ENCODE data around the gene SAMSN1.

Gene SAMSN1

DNA sequence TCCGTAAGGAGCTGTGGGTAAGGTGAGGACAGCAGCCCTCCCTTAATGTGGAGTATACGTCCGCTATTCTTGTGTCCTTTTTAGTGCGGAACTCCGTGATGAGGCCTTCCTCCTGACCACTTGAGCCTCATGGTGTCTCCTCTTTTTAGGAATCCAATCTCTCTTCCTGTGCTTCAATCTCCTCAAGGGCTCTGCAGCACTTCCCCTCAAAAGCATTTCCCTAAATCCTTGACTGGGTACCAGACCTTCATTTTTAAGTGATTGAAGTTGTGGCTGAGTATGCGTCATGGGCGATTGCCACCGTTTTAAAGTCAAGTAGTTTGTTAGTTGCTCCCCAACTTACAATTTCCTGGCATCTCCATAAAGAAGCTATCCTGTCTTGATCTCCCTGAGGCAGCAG lies 62.8 kb downstream of the SAMSN1 start:
- no peak for DNase-seq

DNA sequence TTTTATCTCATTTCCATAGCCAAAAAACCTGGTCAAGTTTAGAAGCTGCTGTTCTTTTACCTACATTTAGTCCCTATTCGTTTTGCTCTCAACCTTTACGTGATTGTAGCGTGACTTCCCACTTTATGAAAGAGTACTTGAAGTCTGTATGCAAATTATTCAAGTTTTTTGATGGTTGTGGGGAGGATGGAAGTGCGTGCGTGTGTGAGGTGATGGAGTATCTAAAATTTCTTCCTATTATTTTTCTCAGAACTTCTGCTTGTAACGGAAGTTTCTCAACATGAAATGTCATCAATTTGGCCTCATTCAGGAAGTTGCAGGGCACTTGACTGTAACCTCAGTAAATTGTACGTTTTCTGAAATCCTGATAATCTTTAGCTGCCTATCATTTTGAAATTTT lies 64.0 kb downstream of the SAMSN1 start:
- peak; percentile 38 for DNase-seq

DNA sequence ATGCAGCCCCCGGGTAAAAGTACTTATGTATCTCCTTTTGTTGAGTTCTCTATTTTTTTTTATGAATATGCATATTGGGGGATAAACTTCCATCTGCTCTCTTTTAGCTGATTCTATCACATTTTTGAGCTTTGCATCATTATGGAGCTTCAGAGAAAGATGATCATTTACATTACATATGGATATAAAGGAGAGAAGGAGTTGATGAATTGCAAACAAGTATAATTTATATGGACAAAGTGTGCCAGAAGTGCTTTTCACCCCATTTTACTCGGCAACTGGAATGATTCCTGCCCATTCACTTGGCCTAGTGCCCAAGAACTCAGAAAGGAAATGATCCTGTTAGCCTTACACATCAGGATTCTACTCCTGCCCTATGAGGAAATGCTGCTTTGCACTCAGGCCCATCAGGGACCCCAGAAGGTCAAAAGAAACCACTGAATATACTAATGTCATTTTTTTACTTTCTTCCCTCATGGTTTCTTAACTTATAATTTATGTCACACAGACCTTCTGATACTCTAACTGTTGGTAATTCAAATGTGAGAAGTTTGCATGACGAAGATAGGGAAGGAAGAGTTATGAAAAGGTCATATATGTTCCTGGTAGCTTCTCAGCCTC lies 65.6 kb downstream of the SAMSN1 start:
- no peak for DNase-seq

DNA sequence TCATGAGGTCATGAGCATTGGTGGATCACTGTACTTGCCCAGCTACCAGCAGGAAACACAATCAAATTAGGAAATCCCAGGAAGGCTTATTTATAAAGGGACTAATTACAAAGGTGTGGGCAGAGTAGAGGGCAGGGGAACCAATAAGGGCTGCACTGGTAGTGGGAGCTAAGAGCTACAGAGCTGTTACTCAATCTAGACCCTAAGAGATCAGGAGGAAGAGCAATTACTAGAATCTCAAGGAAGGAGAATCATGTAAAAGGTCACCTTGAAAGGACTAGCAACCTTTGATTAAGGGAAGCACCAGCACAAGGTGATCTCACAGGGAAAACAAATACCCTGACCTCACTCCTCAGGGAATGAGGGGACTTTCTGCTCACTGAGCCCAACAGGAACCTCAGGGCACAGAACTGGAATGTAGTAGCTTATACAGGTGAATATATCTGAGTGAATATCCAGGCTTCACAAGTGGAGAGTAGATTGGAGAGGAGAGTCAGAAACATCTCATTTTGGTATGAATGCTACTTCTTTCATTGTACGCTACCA lies 66.8 kb downstream of the SAMSN1 start:
- DNase-seq: no peak

DNA sequence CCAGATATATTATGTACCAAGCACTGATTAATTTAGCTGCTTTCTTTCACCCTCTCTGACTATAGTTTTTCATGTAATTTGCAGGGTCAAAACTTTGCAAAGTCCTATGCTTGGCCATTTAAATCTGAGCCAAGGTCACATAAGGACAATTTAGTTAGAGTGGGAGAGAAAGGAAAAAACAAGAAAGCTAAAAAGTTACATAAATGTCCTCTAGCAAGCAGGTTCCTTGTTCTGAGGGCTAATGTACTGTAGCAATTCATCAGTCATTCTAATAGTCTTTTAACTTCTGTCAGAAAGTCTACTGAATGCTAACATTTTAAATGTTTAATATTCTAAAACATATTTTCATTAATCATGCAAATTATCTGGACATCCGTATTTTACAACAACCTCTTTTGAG lies 68.3 kb downstream of the SAMSN1 start:
- no peak for DNase-seq

DNA sequence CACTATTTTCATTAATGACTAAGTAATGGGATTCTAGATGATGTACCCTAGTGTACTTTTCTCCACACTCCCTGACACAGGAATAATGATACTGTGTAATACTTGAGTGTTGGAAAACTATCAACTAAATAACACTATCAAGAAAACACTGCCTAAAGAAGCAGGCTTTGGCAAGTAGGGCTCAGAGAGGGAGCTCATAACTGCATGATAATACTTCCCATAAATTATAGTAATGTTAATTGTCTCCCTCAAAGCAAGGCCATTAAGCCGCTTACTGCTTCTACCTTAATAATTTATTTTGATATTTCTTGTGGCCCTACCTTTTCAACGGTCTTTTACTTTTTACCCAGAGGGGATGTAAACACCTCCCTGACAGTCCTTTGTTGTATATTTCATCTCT lies 69.0 kb downstream of the SAMSN1 start:
- DNase-seq: no peak

DNA sequence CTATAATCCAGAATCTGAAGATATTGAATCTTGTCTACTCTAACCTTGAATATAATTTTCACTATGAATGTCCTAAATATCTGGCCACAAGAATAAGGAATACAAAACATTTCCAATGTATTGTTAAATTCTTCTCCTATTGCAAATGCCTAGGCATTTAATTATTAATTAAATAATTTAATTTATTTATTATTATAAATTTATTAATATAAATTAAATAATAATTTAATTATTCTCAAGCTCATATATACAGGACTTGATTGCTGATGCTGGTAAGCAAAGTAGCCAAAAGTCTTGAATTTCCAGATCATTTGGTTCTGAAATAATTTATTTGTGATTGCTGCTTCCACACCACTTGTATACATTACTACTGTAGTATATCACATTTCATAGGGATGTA lies 71.1 kb downstream of the SAMSN1 start:
- DNase-seq: no peak

DNA sequence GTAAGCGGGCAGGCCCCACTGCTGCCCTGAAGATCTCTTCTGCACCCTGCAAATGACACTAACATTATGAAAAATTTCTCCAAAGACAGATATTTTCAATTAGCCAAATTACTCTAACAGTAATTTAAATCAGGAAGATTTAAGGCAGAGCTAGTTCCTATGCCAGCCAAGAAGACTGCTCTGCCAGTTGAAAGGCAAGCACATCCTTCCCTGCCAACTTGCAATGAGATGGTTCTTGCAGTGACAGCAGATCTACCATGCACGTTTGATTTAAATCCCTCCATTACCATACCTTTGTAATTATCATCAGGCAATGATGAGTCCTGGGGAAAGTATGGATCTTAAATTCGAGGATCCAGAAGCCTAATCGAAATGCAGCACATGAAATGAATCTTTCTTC lies 76.5 kb downstream of the SAMSN1 start:
- no peak for DNase-seq

DNA sequence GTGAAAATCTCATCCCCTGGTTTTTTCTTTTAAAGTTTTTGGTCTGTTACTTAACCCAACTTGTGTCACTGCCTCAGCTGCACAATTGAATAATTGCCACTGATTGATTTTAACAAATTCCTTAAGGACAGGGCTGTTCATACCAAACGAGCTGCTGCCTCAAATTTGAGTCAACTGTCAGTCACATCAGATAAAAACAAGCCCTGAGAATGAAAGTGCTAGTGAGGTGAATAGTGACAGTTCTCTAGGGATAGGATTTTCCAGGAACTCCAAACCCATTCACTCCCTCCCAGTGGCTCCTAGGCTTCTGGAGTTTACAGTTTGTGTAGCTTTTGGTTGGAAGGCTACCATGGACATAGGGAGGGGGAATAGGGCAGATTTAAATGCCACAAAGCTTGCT lies 79.4 kb downstream of the SAMSN1 start:
- no peak for DNase-seq

DNA sequence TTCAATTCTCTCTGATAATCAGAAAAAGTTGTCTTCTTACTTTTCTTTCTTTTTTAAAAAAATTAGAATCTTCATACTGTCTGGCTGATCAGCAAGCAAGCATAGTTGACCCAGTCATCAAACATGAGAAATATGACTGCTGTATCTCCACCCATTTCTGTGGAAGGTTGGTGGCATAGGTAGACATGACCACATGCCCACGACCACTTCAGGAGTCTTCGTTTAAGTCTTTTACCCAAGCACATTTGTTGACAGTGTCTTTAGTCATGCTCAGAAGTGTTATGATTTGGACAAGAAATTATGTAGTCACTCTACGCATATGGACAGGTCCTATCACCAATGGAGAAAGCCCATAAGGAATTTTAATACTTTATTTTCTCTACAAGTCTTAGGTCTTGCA lies 88.4 kb downstream of the SAMSN1 start:
- no peak for DNase-seq

DNA sequence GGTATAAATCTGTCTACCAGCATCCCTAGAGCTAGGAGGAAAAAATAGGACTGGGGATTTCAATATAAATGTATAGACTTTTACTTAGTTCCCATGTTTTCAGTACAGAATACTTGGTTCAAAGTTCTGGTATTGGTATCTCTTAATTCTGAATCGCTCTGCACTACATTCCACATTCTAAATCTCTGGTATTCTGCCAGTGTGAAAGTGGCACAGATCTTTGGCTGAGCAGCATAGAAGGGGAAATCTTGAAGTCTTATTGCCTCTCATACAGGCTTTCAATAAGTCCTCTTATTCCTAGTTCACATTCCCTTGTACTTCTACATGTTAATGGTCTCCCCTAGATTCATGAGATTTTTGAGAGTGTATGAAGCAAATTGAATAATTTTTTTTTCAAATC lies 89.2 kb downstream of the SAMSN1 start:
- DNase-seq: no peak

DNA sequence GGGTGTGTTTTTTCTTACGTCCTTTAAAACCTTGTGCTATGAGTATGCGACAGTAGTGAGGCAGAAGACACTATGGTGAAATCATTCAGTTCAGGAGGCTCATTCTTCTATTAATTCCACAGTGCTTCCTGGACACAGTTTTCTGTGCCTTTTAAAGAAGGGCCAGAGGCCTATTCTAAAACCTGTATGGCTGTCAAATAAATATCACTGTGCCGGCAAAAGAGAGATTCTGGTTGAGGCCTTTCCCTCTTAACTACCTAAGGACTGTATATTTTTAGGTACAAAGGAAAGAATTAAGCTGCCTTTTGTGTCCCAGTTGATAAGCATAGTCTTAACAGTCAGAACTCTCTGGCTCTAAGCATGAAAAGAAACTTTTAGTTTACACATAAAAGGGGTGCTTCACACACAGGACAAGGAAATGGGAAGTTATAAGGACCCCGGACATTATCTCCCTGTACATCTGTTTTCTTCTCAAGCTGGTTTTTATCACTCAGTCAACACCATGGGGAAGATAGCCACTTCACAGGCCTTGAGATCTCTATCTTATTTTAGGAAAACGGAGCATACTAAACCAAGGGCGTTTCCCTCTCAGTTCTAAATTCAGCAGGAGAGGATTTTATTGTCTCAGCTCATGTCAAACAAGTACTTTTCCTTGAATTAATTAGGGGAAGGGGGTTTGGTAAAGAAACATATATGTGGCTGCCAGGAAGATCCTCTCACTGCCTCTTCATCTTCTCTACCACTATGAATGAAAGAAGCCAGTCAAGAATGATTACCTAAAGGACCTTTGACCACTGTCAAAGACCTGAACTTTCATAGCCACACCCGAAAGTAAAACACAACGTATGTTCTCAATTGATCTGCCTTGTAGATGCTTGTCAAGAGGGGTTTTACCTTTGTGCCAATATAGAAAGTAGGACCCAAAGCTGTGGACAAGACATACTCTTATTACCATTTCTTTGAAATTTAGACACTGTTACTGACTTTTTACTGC lies 91.8 kb downstream of the SAMSN1 start:
- peak; percentile 92 for DNase-seq

DNA sequence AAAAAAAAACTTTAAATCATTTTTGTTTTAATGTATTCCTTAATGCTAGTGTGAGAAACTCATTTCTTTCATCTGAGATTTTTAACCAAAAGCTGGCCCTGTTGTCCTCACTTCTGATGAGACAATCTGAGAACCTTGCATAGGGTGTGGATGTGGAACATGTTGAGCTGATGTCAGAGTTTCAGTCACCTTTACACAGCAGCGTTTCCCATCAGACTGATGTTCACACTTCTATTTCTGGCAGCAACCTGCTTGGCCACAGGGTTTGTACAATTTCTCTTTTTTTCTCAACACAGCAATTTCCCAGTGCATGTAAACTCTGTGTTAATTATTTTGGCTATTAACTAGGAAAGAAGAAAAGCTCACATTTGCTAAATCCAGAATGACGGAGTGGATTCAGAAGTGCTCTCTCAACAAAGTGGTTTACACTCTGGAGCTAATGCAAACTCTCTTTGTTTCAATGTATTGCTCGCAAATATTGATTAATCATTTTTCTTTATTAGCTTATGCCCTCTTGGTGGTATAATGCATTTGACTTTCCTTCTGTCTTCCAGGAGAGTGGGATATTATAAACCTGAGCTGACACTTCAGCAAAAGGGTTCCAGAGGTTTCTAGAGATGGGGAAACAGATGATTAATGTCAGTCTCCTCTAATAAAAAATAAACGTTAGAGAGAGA lies 92.6 kb downstream of the SAMSN1 start:
- no peak for DNase-seq

DNA sequence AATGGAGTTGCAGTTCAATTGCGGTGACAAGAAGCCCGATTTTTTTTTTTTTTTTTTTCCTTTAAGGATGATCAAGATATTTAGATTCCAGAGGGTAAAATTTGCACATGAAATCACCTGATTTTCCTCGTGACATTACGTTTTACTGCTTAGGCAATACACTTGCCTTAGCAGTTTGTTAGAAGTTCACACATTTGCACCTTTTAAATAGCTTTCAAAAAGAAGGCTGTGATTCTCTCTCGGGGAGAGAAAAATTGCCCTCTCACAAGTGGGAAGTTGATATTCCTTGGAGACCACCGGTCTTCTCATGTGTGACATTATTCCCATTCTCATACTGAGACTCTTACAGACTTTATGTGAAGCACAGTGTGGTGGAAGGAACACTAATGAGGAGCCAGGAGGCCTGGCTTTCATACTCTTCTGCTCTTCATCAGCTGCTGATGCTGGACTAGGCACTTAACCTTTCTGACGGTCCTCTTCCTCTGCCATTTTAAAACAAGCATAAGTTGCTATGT lies 93.3 kb downstream of the SAMSN1 start:
- no peak for DNase-seq

DNA sequence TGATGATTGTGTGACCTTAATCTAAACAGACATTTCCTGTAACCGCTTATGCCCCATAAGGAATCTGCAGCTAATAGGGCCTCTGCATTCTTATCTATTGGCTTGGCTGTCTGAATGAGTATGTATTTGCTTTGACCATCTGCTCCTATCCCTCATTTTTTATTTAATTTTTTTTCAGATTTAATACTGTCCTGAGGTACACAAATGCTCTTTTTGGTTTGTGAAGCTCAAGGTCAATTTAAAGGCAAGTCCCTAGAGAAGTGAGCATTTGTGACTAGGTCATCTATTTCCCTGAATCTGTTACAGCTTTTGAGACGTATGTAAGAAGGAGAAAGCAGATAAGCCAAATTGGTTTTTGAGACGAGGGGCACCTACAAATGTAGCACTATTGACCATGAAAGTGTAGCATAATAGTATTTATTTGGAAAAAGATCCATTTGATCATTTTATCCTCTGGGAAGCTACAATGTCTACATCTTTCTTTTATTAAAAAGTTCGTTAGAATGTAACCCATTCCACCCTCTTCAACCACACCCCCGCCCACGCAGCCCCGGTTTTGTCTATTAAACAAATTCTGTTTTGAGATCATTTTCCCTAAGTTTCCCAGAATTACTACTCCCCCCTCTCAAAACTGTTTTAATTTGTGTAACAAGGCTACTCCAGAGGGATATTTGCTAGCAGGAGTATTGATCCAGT lies 93.9 kb downstream of the SAMSN1 start:
- peak; percentile 72 for DNase-seq

DNA sequence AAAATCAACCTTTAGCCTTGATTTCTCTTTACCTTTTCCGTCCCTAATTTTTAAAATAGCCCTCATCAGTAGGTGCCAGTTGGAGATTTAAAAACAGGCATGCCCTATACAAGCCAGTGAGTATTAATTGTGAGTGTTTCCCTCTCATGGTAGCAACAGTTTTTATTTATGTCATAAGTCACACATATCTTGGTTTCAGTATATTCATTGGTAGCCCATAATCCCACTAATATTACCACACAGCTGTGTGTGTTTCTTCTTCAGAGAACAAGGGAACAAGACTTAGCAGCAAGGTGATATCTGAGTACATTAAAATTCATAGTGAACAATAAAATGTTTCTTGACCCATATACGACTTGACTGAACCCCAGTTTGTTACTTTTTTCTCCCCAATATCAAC lies 94.6 kb downstream of the SAMSN1 start:
- DNase-seq: no peak

DNA sequence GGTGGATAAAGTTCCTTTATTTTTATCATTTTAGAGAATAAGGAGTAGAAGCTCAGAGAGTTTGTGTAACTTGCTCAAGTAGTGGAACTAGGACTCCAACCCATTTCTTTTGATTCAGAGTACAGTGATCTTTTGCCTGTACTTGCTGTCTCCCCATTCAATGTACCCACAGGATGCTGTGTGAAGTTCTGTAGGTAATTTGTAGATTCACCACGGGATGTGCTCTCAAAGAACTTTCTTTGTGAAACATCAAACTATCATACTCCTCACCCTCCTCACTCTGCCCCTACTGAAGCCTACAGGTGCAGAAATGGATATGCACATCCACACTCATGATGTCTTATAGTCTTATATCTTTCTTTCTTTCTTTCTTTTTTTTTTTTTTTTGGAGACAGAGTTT lies 97.3 kb downstream of the SAMSN1 start:
- DNase-seq: no peak

DNA sequence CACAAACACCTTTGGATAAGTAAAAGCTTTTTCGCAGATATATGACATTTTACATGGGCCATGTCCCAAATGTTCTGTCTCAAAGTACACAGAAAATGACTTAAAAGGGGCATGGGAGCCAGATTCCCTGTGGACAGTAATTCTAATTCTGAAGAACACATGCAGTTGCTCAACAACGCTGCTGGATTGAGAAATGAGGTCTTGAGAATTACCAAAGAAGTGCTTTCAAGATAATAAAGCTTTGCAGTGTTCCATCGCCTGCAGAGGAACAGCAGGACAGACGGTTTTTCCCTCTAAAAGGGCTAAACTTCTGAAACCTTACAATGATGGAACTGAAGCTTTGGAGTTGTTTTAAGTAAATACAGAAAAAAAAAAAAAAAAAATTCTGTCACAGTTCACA lies 107.9 kb downstream of the SAMSN1 start:
- DNase-seq: no peak

DNA sequence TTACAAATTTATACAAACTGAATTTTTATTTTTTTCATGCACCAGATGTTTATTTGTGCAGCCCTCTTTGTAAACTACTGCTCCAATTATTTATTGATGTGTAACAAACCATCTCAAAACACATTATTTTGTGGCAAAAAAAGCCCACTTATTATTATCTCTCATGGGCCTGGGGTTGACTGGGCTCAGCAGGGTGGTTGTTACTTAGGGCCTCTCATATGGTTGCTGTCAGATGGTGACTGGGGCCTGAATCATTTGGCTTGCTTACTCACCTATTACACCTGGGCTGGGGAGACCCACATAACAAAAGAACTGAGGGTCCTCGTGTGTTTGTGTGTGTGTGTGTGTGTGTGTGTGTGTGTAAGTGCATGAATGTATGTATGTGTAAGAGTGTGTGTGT lies 110.7 kb downstream of the SAMSN1 start:
- DNase-seq: no peak

Measured in hematopoietic multipotent progenitor cell treated with erythropoietin and hydrocortisone succinate and interleukin-3 and kit ligand, for 8 days (in vitro differentiated cells).